ENCODE measurements around the gene MBNL1.

Gene MBNL1

GRCh38 chr3:152470095-152470494, 201.4 kb downstream of the MBNL1 start:
- TF ChIP-seq CTCF (IDR thresholded peaks at IDR 0.05; ENCODE audit: low read depth, low read length): no peak
- no peak for DNase-seq (ENCODE audit: extremely low read depth, low read depth)

GRCh38 chr3:152470893-152471292, 202.2 kb downstream of the MBNL1 start:
- TF ChIP-seq CTCF (IDR thresholded peaks at IDR 0.05; ENCODE audit: low read depth, low read length): no peak
- DNase-seq (ENCODE audit: extremely low read depth, low read depth): no peak

GRCh38 chr3:152471814-152472671, 203.3 kb downstream of the MBNL1 start:
- peak; percentile 22 for DNase-seq (ENCODE audit: extremely low read depth, low read depth)
- peak; percentile 71 for TF ChIP-seq CTCF (IDR thresholded peaks at IDR 0.05; ENCODE audit: low read depth, low read length)

GRCh38 chr3:152472672-152472954, 203.9 kb downstream of the MBNL1 start:
- no peak for DNase-seq (ENCODE audit: extremely low read depth, low read depth)

GRCh38 chr3:152474585-152474984, 205.9 kb downstream of the MBNL1 start:
- TF ChIP-seq CTCF (IDR thresholded peaks at IDR 0.05; ENCODE audit: low read depth, low read length): peak; percentile 70
- DNase-seq (ENCODE audit: extremely low read depth, low read depth): peak; percentile 29

More at GRCh38 chr3:152472672-152472954, 203.9 kb downstream of the MBNL1 start:
- no peak for TF ChIP-seq CTCF (IDR thresholded peaks at IDR 0.05; ENCODE audit: low read depth, low read length)

- no peak for DNase-seq (ENCODE audit: extremely low read depth, low read depth)
- TF ChIP-seq CTCF (IDR thresholded peaks at IDR 0.05; ENCODE audit: low read depth, low read length): no peak
Measured at GRCh38 chr3:152477422-152477821, 208.7 kb downstream of the MBNL1 start.

- no peak for DNase-seq (ENCODE audit: extremely low read depth, low read depth)
- no peak for TF ChIP-seq CTCF (IDR thresholded peaks at IDR 0.05; ENCODE audit: low read depth, low read length)
Measured at GRCh38 chr3:152480282-152480953, 211.7 kb downstream of the MBNL1 start.

Data from AG09319 (cell line).